ENCODE results near the gene CCNG1. TPM values are rescaled to one million over a fixed set of nuclear protein-coding genes. Genes with fewer than 3 reads are reported as not detected.
A peak's percentile ranks its signal among the peaks of the same experiment; 100 is the strongest.

Gene CCNG1
- total RNA-seq, 3 donors from 2014 or later (not counting 1 experiment from before 2014, with no cell fraction given), result 71.7 to 100 (median 78.7) TPM

GRCh38 chr5:163404364-163405173 lies 32.8 kb upstream of the CCNG1 start:
- Histone ChIP-seq H3K27ac (ENCODE audit: low read length) (no peak overlapping the region), H3K36me3 (ENCODE audit: control insufficient read depth, insufficient read depth, low read length) (no peaks in the 10 kb centered on the region), H3K4me3 (ENCODE audit: low read length) (no peak overlapping the region), H3K4me1 (ENCODE audit: control insufficient read depth, insufficient read depth, low read length) (no peaks in the 10 kb centered on the region), H3K27me3 (ENCODE audit: control insufficient read depth, insufficient read depth, low read length) (no peaks in the 10 kb centered on the region), H3K9me3 (ENCODE audit: control insufficient read depth, insufficient read depth, low read length) (no peaks in the 10 kb centered on the region)
- DNase-seq, result no peak
- 92% methylated on average over 8 of the region's 10 CpGs for WGBS (ENCODE audit: insufficient coverage)
- no peak for TF ChIP-seq CTCF (IDR thresholded peaks at IDR 0.05)
- no peaks in the 10 kb centered on the region for H3K36me3 Mint-ChIP-seq
- ATAC-seq, result no peak
- no peak overlapping the region for H3K4me3 Mint-ChIP-seq
- H3K27me3 Mint-ChIP-seq (ENCODE audit: low read depth in 2 of 2), result peaks cover 3 to 28% of the 10 kb centered on the region in 2 donors
- H3K4me1 Mint-ChIP-seq, result peaks cover 7 to 10% of the 10 kb centered on the region in 2 donors
- intact Hi-C loops (cut with micrococcal nuclease), result no loop called here
- no peaks in the 10 kb centered on the region for H3K9me3 Mint-ChIP-seq
- H3K27ac Mint-ChIP-seq, result no peak overlapping the region

- intact Hi-C loops (cut with micrococcal nuclease), result no loop called here
- Histone ChIP-seq H3K4me1 (ENCODE audit: control insufficient read depth, insufficient read depth, low read length) (no peaks in the 10 kb centered on the region), H3K27ac (ENCODE audit: low read length) (no peak overlapping the region), H3K9me3 (ENCODE audit: control insufficient read depth, insufficient read depth, low read length) (no peaks in the 10 kb centered on the region), H3K36me3 (ENCODE audit: control insufficient read depth, insufficient read depth, low read length) (no peaks in the 10 kb centered on the region), H3K27me3 (ENCODE audit: control insufficient read depth, insufficient read depth, low read length) (no peaks in the 10 kb centered on the region), H3K4me3 (ENCODE audit: low read length) (no peak overlapping the region)
- no peak for TF ChIP-seq CTCF (IDR thresholded peaks at IDR 0.05)
- WGBS (ENCODE audit: insufficient coverage), result 29% methylated on average over 2 of the region's 2 CpGs
- DNase-seq (no peak), ATAC-seq (no peak)
- H3K9me3 Mint-ChIP-seq, result no peaks in the 10 kb centered on the region
- H3K4me1 Mint-ChIP-seq, result peaks cover 7 to 10% of the 10 kb centered on the region in 2 donors
- H3K36me3 Mint-ChIP-seq, result no peaks in the 10 kb centered on the region
- H3K4me3 Mint-ChIP-seq, result no peak overlapping the region
- no peak overlapping the region for H3K27ac Mint-ChIP-seq
- H3K27me3 Mint-ChIP-seq (ENCODE audit: low read depth in 2 of 2), result peaks cover 0 to 21% of the 10 kb centered on the region in 2 donors
These were observed 30.2 kb upstream of the CCNG1 start for GRCh38 chr5:163407034-163407655.

GRCh38 chr5:163408311-163408923 lies 29.0 kb upstream of the CCNG1 start:
- H3K4me1 Mint-ChIP-seq, result peaks cover 7 to 10% of the 10 kb centered on the region in 2 donors
- no peaks in the 10 kb centered on the region for H3K36me3 Mint-ChIP-seq
- 11% methylated on average over 9 of the region's 9 CpGs for WGBS (ENCODE audit: insufficient coverage)
- Histone ChIP-seq H3K27ac (ENCODE audit: low read length) (no peak overlapping the region), H3K36me3 (ENCODE audit: control insufficient read depth, insufficient read depth, low read length) (no peaks in the 10 kb centered on the region), H3K9me3 (ENCODE audit: control insufficient read depth, insufficient read depth, low read length) (no peaks in the 10 kb centered on the region), H3K4me1 (ENCODE audit: control insufficient read depth, insufficient read depth, low read length) (no peaks in the 10 kb centered on the region), H3K27me3 (ENCODE audit: control insufficient read depth, insufficient read depth, low read length) (no peaks in the 10 kb centered on the region), H3K4me3 (ENCODE audit: low read length) (no peak overlapping the region)
- H3K27me3 Mint-ChIP-seq (ENCODE audit: low read depth in 2 of 2), result peaks cover 1 to 27% of the 10 kb centered on the region in 2 donors
- intact Hi-C loops (cut with micrococcal nuclease), result no loop called here
- no peak overlapping the region for H3K27ac Mint-ChIP-seq
- peak; percentile 93 for TF ChIP-seq CTCF (IDR thresholded peaks at IDR 0.05)
- H3K9me3 Mint-ChIP-seq, result no peaks in the 10 kb centered on the region
- no peak overlapping the region for H3K4me3 Mint-ChIP-seq
- ATAC-seq (peak; percentile 84 to 96 (median 94)), DNase-seq (peak; percentile 37 to 79)
